Ishikawa (cell line): Measurements from ENCODE around the gene MAP2K3.

Experiments used
- CEBPB ChIP-seq: IDR thresholded peaks from 2 replicates; pipeline ENCODE4 v1.6.1; 2012
- CREB1 ChIP-seq: IDR thresholded peaks from 2 replicates; pipeline ENCODE4 v1.6.1; 2012; ENCODE audit warnings: low read depth
- EP300 ChIP-seq: IDR thresholded peaks from 2 replicates; pipeline ENCODE4 v1.6.1; 2012; ENCODE audit warnings: borderline replicate concordance
- FOXM1 ChIP-seq: IDR thresholded peaks from 2 replicates; pipeline ENCODE4 v1.6.1; 2012; ENCODE audit warnings: low read depth, borderline replicate concordance
- MAX ChIP-seq: IDR thresholded peaks from 2 replicates; pipeline ENCODE4 v1.6.1; 2012
- NFIC ChIP-seq: IDR thresholded peaks from 2 replicates; pipeline ENCODE4 v1.6.1; 2012
- RAD21 ChIP-seq: IDR thresholded peaks from 2 replicates; pipeline ENCODE4 v1.6.1; 2012; ENCODE audit warnings: low read depth
- REST ChIP-seq: IDR thresholded peaks from 2 replicates; pipeline ENCODE4 v1.6.1; 2012; ENCODE audit warnings: low read depth, mild to moderate bottlenecking
- USF1 ChIP-seq: IDR thresholded peaks from 2 replicates; pipeline ENCODE4 v1.6.1; 2012
- YY1 ChIP-seq: IDR thresholded peaks from 2 replicates; pipeline ENCODE4 v1.6.1; 2012; ENCODE audit warnings: low read depth

GRCh38 chr17:21298056-21298982, 13.8 kb downstream of the MAP2K3 start:
- TF ChIP-seq USF1 (no peak), REST (no peak), EP300 (no peak), RAD21 (no peak), MAX (no peak), YY1 (no peak), NFIC (no peak), FOXM1 (no peak), CEBPB (no peak), CREB1 (no peak)
